GM12891 (cell line): ENCODE results near the gene AQP5.

ENCODE experiments used
- PAX5 ChIP-seq: IDR thresholded peaks from 2 replicates; pipeline ENCODE4 v1.6.1; 2011; ENCODE audit warnings: low read length, moderate library complexity, mild to moderate bottlenecking; ENCODE audit not compliant: insufficient read depth, severe bottlenecking
- POLR2A ChIP-seq: IDR thresholded peaks from 2 replicates; pipeline ENCODE4 v1.6.1; 2011; ENCODE audit warnings: low read depth, low read length, control low read depth
- POLR2AphosphoS5 ChIP-seq: IDR thresholded peaks from 2 replicates; pipeline ENCODE4 v1.6.1; 2011; ENCODE audit warnings: low read depth, low read length, control low read depth
- SPI1 ChIP-seq: IDR thresholded peaks from 2 replicates; pipeline ENCODE4 v1.6.1; 2011; ENCODE audit warnings: low read depth, low read length, control low read depth
- TAF1 ChIP-seq: IDR thresholded peaks from 2 replicates; pipeline ENCODE4 v1.6.1; 2011; ENCODE audit warnings: low read depth, low read length, control low read depth

DNA sequence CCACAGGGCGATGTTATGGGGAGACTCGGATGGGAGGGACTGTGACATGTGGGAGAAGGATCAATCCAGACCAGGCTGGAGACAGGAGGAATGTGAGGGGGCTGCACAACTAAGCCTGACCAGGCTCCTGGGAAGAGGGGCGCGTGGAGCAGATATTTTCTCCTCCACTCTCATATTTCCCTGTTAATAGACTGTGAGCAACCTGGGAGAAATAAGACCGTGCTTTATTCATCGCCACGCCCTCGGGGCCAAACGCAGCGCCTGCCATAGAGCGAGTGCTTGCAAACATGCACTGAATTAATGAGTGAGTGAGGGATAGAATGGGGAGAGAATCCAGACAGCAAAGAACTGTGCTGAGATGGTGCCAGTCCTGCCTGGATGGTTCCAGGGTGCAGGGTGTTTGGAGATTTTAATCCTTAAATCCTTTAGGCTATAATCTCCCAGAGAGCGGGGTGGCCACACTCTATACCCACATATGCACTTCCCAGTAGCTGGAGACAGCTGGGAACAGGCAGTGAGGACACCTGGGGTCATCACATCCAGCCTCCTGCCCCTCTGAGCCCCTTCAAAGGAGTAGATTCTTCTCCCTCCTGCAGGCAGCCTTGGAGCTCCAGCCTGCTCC is 44.4 kb upstream of the AQP5 start:
- TF ChIP-seq POLR2A (no peak), POLR2AphosphoS5 (no peak), PAX5 (no peak), TAF1 (no peak), SPI1 (no peak)
